ENCODE measurements around the gene DNAAF2. TPM values are rescaled to one million over a fixed set of nuclear protein-coding genes. Genes with fewer than 3 reads are reported as not detected.

Gene DNAAF2
- total RNA-seq, 4 donors from 2014 or later: 5.7 to 9.6 (median 8.9) TPM

DNA sequence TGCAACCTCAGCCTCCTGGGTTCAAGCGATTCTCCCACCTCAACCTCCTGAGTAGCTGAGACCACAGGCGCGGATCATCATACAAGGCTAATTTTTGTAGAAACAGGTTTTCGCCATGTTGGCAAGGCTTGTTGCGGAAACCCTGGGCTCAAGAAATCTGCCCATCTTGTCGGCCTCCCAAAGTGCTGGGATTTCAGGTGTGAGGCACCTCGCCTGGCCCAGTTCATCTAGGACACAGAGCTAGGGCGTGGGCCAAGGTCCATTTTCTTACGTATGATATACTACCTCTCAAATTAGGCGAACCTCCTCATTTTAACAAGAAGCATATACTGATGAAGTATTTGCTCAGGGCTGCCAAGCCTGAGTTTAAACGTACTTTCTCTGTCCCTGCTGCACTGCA lies 51.0 kb downstream of the DNAAF2 start:
- intact Hi-C loops (cut with DNase I; ENCODE audit: low total_unique reads): no loop called here

DNA sequence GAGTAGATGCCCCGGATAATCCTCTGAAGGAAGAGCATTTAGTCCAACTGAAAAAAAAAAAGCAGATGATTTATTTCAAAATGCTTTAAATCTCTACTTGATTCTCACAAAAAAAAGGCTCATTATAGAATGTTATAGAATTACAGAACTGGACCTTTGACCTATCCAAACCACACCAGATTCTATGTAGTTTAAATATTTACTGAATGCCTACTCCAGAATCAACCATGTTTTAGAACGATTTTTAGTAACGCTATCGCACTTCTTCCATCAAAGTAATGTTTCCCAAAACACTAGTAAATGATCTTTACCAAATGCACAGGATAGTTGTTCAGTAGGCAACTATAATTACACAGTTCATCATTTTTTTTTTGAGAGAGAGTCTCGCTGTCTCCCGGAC lies 51.4 kb downstream of the DNAAF2 start:
- no peak overlapping the region for H3K4me3 ChIP-seq (ENCODE audit: low read depth, poor library complexity, severe bottlenecking)
- TF ChIP-seq POLR2A (IDR thresholded peaks at IDR 0.05) (no peak), CTCF (IDR thresholded peaks at IDR 0.05) (no peak)
- intact Hi-C loops (cut with DNase I; ENCODE audit: low total_unique reads): no loop called here
- no peak for DNase-seq (ENCODE audit: low spot score in 2 of 2)
- 87 to 91% methylated on average over 6 of the region's 6 CpGs for WGBS, 2 donors

More for the DNA sequence above, 51.0 kb downstream of the DNAAF2 start:
- TF ChIP-seq CTCF (IDR thresholded peaks at IDR 0.05) (no peak), POLR2A (IDR thresholded peaks at IDR 0.05) (no peak)
- WGBS, 2 donors: 89 to 90% methylated on average over 11 of the region's 11 CpGs
- no peak for DNase-seq (ENCODE audit: low spot score in 2 of 2)
- H3K4me3 ChIP-seq (ENCODE audit: low read depth, poor library complexity, severe bottlenecking): no peak overlapping the region

GRCh38 chr14:49582113-49582977 lies 52.7 kb downstream of the DNAAF2 start:
- WGBS, 2 donors: 92 to 94% methylated on average over 4 of the region's 4 CpGs
- DNase-seq (ENCODE audit: low spot score in 2 of 2): no peak
- intact Hi-C loops (cut with DNase I; ENCODE audit: low total_unique reads): no loop called here
- TF ChIP-seq POLR2A (IDR thresholded peaks at IDR 0.05) (no peak), CTCF (IDR thresholded peaks at IDR 0.05) (no peak)
- H3K4me3 ChIP-seq (ENCODE audit: low read depth, poor library complexity, severe bottlenecking): no peak overlapping the region

GRCh38 chr14:49581209-49582112 lies 53.6 kb downstream of the DNAAF2 start:
- TF ChIP-seq CTCF (IDR thresholded peaks at IDR 0.05): no peak
- no peak for TF ChIP-seq POLR2A (IDR thresholded peaks at IDR 0.05)
- WGBS, 2 donors: 76 to 94% methylated on average over 9 of the region's 9 CpGs
- H3K4me3 ChIP-seq (ENCODE audit: low read depth, poor library complexity, severe bottlenecking): no peak overlapping the region
- intact Hi-C loops (cut with DNase I; ENCODE audit: low total_unique reads): no loop called here
- no peak for DNase-seq (ENCODE audit: low spot score in 2 of 2)

DNA sequence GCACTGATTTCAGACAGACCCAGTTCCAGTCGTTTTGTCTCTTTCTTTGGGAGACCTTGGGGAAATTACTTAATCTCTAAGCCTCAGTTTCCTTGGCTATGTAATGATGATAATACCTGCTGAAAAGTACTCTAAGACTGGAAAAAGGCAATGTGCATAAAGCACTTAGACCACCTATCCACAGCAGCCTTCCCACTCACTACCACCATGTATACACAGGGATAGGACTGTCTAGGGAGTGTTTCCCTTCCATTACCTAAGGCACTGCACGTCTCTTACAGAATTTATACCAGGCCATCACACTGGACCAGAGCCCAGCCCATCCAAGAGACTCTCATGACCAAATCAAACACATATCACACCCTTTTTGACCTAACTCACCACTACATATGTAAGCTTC lies 55.2 kb downstream of the DNAAF2 start:
- TF ChIP-seq POLR2A (IDR thresholded peaks at IDR 0.05) (no peak), CTCF (IDR thresholded peaks at IDR 0.05) (no peak)
- DNase-seq (ENCODE audit: low spot score in 2 of 2): no peak
- no peak overlapping the region for H3K4me3 ChIP-seq (ENCODE audit: low read depth, poor library complexity, severe bottlenecking)
- 79 to 89% methylated on average over 2 of the region's 2 CpGs for WGBS, 2 donors
- intact Hi-C loops (cut with DNase I; ENCODE audit: low total_unique reads): no loop called here
